ENCODE measurements around the gene NXF1. TPM values are rescaled to one million over a fixed set of nuclear protein-coding genes. Genes with fewer than 3 reads are reported as not detected.

The NXF1 gene
- total RNA-seq, 4 donors from 2014 or later: 51.9 to 101 (median 78.3) TPM

DNA sequence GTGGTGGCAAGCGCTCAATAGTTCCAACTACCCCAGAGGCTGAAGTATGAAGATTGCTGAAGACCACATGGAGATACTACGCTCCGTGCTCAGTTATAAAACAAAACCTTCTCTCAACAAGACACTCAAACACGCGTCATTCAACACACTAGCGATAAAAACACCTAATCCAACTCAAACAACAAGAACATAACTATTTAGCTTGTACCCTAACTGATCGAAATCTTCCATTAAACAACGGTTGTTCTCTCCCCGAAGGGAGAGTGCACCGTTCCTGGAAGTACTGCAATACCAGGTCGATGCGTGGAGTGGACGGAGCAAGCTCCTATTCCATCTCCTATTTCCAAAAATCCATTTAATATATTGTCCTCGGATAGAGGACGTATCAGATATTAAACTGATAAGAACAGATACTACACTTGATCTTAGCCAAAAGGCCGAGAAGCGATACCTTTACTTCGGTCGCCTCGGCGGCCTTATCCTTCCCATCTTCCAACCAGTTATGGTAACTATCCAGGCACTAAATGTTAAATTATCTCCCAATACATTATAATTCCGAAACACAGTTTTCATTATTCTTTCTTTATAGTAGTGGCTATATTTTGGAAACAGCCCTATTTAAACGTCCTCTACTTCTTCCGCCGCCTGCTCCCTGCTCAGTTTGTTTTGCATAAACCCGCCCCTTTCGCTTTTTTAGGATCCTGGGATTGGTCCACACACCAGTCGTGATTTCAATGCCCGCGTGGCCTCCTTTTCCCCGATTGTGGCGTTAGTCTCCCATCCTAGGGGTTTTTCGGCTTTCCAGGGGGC, 36.3 kb upstream of the NXF1 start:
- ATAC-seq (ENCODE audit: low FRiP score) (peak; percentile 78), DNase-seq (ENCODE audit: low spot score) (peak; percentile 60)
- TF ChIP-seq, protein P1, sequence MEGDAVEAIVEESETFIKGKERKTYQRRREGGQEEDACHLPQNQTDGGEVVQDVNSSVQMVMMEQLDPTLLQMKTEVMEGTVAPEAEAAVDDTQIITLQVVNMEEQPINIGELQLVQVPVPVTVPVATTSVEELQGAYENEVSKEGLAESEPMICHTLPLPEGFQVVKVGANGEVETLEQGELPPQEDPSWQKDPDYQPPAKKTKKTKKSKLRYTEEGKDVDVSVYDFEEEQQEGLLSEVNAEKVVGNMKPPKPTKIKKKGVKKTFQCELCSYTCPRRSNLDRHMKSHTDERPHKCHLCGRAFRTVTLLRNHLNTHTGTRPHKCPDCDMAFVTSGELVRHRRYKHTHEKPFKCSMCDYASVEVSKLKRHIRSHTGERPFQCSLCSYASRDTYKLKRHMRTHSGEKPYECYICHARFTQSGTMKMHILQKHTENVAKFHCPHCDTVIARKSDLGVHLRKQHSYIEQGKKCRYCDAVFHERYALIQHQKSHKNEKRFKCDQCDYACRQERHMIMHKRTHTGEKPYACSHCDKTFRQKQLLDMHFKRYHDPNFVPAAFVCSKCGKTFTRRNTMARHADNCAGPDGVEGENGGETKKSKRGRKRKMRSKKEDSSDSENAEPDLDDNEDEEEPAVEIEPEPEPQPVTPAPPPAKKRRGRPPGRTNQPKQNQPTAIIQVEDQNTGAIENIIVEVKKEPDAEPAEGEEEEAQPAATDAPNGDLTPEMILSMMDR (IDR thresholded peaks at IDR 0.05): no peak

DNA sequence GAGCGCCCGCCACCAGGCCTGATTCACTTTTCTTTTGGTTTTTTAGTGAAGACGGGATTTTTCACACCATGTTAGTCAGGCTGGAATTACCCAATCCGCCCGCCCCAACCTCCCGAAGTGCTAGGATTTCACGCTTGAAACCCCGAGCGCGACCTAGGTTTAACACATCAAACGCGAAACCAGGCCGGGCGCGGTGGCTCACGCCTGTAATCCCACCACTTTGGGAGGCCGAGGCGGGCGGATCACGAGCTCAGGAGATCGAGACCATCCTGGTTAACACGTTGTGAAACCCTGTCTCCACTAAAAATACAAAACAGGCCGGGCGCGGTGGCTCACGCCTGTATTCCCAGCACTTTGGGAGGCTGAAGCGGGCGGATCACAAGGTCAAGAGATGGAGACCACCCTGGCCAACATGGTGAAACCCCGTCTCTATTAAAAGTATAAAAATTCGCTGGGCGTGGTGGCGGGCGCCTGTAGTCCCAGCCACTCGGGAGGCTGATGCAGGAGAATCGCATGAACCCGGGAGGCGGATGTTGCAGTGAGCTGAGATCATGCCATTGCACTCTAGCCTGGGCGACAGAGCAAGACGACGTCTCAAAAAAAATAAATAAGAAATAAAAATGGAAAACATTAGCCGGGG, 35.6 kb upstream of the NXF1 start:
- DNase-seq (ENCODE audit: low spot score) (peak; percentile 66), ATAC-seq (ENCODE audit: low FRiP score) (peak; percentile 32)

DNA sequence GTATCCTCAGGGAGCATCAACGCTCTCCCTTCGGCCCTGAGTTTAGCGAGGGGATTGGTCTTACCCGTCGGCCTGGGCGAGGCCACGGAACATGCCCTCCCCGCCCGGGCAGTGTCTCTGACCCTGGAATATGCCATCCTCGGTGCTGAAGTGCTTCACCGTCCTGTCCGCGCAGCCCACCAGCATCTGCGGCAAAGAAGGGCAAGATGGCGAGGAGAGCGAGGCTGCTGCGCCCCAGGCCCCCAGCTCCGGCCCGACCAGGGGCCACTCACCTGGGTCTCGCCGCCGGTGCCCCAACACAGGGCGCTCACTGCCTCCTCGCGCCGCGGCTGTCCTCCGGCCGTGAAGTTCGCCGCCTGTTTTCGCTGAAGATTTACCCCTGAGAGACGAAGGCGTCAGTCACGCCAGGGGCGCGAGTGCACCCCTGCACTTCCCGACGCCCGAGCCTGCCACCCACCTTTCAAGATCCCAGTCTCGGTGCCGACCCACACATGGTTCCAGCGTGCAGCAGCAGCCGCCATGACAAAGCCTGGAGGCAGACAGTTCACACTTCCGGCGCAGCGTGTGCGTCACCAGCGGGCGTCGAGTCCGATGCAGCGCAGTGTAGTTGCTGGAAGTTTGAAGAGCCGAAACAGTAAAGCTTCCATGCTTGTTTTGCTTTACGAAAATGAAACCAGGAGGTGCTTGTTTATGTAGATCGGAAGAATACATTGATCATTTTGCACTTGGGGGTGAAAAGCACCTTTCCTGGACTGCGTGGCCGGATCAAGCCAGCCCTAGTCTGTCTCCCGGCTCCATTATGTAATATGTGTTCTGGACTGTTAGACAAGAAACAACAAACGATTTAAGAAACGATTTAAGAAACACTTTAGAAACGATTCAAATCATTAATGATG, 34.1 kb upstream of the NXF1 start, which contains the start of gene WDR74:
TSS of gene WDR74 (minus strand) at position 541 of the 896 bp plus-strand sequence. CDS start at position 521, 20 bp downstream.
- peak; percentile 73 for DNase-seq (ENCODE audit: low spot score)
- TF ChIP-seq, protein P1 (IDR thresholded peaks at IDR 0.05): no peak
- peak; percentile 46 for ATAC-seq (ENCODE audit: low FRiP score)

DNA sequence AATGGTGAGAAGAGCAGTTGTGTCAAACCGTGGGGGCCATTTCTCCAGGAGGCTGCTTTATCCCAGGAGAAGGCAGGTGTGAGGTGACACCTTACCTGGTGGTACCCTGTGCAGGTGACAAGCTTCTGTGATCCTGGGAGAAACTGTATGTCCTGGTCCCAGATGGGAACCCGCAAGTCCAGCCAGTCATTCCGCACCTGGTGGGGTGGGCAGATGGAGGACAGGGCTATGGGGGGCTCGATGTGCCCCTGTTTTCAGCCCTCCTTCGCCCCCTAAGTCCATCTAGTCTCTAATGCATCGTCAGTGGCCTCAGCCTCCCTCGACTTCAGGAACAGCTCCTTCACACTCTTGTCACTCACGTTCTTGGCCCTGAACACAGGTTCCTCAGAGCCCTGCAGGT, 30.1 kb upstream of the NXF1 start:
- TF ChIP-seq, protein P1 (IDR thresholded peaks at IDR 0.05): no peak
- DNase-seq (ENCODE audit: low spot score): no peak
- ATAC-seq (ENCODE audit: low FRiP score): no peak

DNA sequence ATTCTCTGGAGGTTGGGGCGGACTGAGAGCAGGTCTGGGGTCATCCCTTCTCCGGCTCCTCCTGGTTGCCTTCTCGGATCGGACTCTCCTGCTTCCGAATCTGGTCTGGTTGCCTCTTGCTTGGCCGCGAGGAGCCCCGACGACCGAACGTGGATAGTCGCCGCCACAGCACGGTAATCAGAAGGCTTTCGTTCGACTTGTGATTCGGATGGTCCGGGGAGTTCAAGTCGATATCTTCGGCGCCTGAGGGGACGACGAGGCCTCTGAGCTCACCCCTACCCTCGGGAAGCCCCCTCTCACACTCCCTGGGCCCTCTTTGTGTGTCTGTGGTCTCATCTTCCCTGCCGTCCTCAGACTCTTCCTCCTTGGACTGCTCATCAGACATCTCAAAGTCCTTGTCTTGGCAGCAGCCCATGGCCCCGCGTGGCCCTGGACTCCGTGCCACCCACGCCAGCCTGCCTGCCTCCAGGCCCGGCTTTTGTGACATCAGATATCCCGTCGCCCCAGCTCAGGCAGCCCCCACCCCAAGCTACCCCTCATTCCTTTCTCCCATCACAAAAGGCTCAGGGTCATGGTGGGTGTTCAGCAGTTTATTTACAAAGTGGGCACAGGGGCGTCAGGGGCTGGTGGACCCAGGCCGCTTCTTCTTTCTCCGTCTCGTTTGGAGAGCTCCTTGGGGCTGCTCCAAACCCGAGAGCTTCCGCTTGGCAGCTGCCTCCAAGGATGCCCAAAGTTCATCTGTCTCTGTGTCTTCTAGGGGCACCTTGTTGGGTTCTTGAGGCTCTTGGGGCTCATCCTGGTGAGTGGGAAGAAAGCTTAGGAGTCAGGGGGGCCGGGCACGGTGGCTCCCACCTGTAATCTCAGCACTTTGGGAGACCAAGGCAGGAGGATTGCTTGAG, 27.3 kb upstream of the NXF1 start, which contains the start of gene TEX54:
TSS of gene TEX54 (minus strand) at position 506 of the 899 bp plus-strand sequence.
- TF ChIP-seq, protein P1 (IDR thresholded peaks at IDR 0.05): no peak
- DNase-seq (ENCODE audit: low spot score): no peak

DNA sequence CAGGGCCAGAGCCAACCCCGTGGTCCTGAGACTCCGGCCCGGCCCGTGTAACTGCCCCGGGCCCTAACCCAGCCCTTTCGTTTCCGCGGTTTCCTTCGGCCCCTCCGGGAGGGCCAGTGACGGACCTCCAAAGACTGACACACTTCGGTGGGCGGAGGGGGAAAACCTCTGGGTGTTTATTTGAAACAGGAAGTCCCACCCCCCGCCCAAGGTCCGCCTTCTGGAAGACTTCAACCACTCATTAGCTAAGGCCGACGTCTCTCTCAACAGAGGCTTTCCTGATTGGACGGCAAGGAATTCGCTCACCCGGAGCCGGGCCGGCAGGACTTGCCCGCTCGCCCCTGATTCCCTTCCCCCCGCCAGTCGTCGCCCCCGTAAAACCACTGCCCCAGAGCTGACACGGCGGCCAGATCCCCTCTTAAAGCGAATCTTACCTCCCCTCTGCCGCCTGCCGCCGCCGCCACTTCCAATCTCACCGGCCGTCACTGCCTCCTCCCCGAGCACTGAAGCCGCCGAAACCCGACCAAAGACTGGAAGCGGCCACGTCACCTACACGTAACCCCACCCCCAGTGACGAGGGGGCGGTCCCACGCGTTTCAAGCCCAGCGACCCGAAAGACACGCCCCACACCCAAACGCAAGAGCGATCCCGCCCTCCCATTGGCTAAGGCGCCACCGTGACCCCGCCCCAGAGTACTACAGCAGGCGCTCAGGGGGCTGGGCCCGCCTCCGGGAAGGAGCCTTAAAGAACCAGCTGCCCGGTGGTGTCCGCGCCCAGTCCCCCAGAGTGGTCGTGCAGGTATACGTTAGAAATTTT, 26.5 kb upstream of the NXF1 start, which contains the start of gene STX5:
TSS of gene STX5 (minus strand) at position 532 of the 816 bp plus-strand sequence. CDS start 808 bp downstream, outside the sequence.
- ATAC-seq (ENCODE audit: low FRiP score) (peak; percentile 96), DNase-seq (ENCODE audit: low spot score) (peak; percentile 98)
- TF ChIP-seq, protein P1 (IDR thresholded peaks at IDR 0.05): no peak

More for the DNA sequence above, 27.3 kb upstream of the NXF1 start, which contains the start of gene TEX54:
- ATAC-seq (ENCODE audit: low FRiP score): peak; percentile 13

Measured in omental fat pad (tissue), 4 donors.